Activated CD8-positive, alpha-beta T cell treated with anti-CD3 and anti-CD28 coated beads, Interleukin-2, amount 10 ng/mL, durations not matched to agents 7 days and 5 days (primary cell): ENCODE data around the gene ZNF599. TPM values are rescaled to one million over a fixed set of nuclear protein-coding genes. Genes with fewer than 3 reads are reported as not detected.

ENCODE experiments used
- ATAC-seq: fragments of 150-1000 bp; cut with Tn5 transposase; one replicate; pipeline ENCODE4 v1.10.0; 2021; ENCODE audit warnings: moderate library complexity
- CTCF ChIA-PET: fragments of 350-600 bp; sonication (Branson Sonifier 250); formaldehyde crosslinking; loops from one replicate; lab custom pipeline; 2021; ENCODE audit warnings: antibody characterized with exemption; lab: Charles Lee
- POLR2A ChIA-PET: fragments of 350-600 bp; sonication (Branson Sonifier 250); formaldehyde crosslinking; loops from one replicate; lab custom pipeline; 2021; ENCODE audit warnings: antibody characterized with exemption; lab: Charles Lee
- DNase-seq: peaks from one replicate; pipeline ENCODE4 v3.0.0-alpha.2; 2020
- H3K27ac Mint-ChIP-seq: one replicate; pipeline ENCODE4 v1.8.0; 2021; ENCODE audit warnings: mild to moderate bottlenecking, mixed read lengths
- H3K27me3 Mint-ChIP-seq: one replicate; pipeline ENCODE4 v1.8.0; 2021; ENCODE audit warnings: low read depth, mixed read lengths
- H3K36me3 Mint-ChIP-seq: one replicate; pipeline ENCODE4 v1.8.0; 2021; ENCODE audit warnings: low read depth, mixed read lengths
- H3K4me1 Mint-ChIP-seq: one replicate; pipeline ENCODE4 v1.8.0; 2021; ENCODE audit warnings: low read depth, mixed read lengths
- H3K4me3 Mint-ChIP-seq: one replicate; pipeline ENCODE4 v1.8.0; 2021; ENCODE audit warnings: mild to moderate bottlenecking, mixed read lengths
- H3K9me3 Mint-ChIP-seq: one replicate; pipeline ENCODE4 v1.8.0; 2022; ENCODE audit warnings: mixed read lengths; ENCODE audit not compliant: insufficient read depth
- total RNA-seq, 2 experiments: library from RNA; stranded (reverse); gene quantifications; one replicate each; pipeline ENCODE4 v1.2.3, GENCODE V29; 2021

ZNF599 gene
- total RNA-seq, 2 experiments from 2014 or later: 4.9 to 5.0 TPM

DNA sequence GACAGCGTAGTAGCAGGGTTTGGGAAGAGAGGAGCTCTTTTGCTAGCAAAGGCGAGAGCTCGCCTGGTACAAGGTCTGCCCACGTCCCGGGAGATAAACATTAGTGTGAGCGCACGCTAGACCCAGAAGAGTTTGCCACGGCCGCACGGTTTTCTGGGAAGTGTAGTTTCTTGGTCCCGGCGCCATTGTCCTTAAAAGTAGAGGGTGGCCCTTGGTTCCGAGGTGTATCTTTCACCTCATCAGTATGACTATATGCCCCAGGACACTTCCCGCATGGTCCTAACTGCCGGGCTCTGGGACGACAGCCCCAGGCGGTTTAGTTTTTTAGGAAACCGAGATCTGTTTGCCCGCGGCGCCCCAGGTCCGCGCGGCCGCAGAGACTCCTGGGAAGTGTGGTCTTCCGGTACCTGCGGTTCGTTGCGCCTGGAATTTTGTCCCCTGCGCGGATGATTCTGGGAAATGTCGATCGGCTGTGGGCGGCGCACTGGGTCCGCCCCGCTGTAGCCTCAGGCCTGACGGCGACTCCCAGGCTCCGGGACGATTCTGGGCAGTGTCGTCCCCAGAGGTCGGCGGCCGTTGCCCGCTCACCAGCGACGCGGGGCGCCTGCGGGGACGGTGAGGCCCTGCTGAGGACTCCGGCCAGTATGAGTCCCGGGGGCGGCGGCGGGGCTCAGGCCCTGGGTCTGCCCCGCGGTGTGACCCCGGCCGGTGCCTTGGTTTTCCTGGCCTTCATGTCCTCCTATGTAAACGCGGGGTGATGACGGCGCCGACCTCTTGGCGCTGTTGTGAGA, 39.1 kb downstream of the ZNF599 start, which contains the start of gene ZNF181:
Gene ZNF181 (plus strand): TSS at position 498 of the 791 bp plus-strand sequence. CDS start 795 bp downstream, outside the sequence.
- Mint-ChIP-seq H3K4me3 (peak within 1 kb of the TSS; percentile 78), H3K4me1 (peaks cover 22% of the 10 kb centered on the region), H3K27me3 (no peaks in the 10 kb centered on the region), H3K9me3 (peaks cover 4% of the 10 kb centered on the region), H3K27ac (peak within 1 kb of the TSS; percentile 87), H3K36me3 (peaks cover 22% of the 10 kb centered on the region)
- CTCF ChIA-PET: interaction anchor here (0.6 to 1.9 kb wide), 4 partner anchors 33 to 280 kb away, joined by 3 to 4 read pairs (median 3); partner anchors contain the start of gene ZNF302
- DNase-seq: peak; percentile 90
- POLR2A ChIA-PET: interaction anchor here (0.5 to 1.0 kb wide), 4 partner anchors 39 to 61 kb away, joined by 3 to 4 read pairs (median 3); partner anchors contain the start of genes ZNF302 and ZNF599
- peak; percentile 91 for ATAC-seq

DNA sequence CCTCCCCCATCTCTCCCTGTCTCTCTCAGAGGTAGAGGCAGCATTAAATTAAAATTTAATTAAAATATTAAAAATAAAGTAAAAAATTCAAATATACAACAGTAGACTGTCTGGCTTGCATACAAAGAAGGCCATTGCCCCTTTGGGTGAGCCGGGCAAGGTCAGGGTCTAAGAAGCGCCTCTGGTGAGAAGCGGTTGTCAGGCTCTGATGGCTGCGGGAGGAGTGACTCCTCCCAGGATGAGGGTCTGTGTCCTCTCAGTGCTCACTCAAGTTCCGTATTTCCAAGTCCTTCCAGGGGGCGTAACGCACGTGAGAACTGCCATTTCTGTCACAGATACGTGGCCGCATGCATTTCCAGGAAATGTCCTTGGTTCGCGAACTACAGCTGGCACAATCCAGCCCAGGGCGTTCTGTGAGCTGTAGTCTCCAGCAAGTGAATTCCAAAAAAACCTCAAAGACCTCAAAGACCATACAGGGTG, 39.7 kb downstream of the ZNF599 start:
- no peak for DNase-seq
- H3K27ac Mint-ChIP-seq: peak overlapping the region; percentile 87
- ATAC-seq: no peak
- H3K4me3 Mint-ChIP-seq: peak overlapping the region; percentile 78
- ChIA-PET POLR2A (interaction anchor here (0.5 to 1.0 kb wide), 3 partner anchors 39 to 60 kb away, joined by 3 to 4 read pairs (median 3); partner anchors contain the start of genes ZNF302 and ZNF599), CTCF (interaction anchor here (0.9 to 1.9 kb wide), 3 partner anchors 33 to 281 kb away, joined by 3 to 4 read pairs (median 3); no protein-coding TSS in a partner anchor)
- no peaks in the 10 kb centered on the region for H3K27me3 Mint-ChIP-seq
- H3K4me1 Mint-ChIP-seq: peaks cover 22% of the 10 kb centered on the region
- H3K36me3 Mint-ChIP-seq: peaks cover 18% of the 10 kb centered on the region
- peaks cover 4% of the 10 kb centered on the region for H3K9me3 Mint-ChIP-seq

DNA sequence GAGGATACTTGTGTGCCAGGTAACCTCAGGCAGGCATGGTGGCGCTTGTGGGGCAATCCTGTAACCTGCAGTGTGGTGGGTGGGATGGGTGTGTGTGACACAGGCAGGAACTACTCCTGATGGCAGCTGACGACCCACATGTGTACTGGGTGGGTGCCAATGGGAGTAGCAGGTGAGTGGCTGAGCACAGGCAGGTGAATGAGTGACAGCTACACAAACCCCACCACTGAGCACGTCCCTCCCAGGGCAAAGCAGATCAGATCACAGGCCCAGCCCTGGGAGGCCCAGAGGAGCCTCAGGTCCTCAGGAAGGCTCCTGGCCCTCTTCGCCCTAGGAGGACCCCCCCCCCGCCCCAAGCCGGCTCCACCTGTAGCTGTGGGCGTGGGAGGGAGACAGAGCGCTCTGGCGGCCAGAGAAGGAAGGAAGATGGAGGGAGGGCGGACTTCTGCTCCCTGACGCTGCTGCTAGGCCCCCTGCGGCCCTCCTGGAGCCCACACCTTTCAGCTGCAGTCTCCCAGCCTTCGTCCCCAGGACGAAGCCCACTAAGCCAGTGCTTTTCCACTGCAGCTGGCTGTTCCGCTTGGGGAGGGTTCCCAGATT, 40.3 kb downstream of the ZNF599 start:
- DNase-seq (no peak), ATAC-seq (no peak)
- Mint-ChIP-seq H3K27ac (no peak overlapping the region), H3K27me3 (no peaks in the 10 kb centered on the region), H3K4me1 (peaks cover 22% of the 10 kb centered on the region), H3K9me3 (no peaks in the 10 kb centered on the region), H3K36me3 (peaks cover 15% of the 10 kb centered on the region), H3K4me3 (peak overlapping the region; percentile 37)
- POLR2A ChIA-PET: no interaction called here
- CTCF ChIA-PET: interaction anchor here (0.9 kb wide), 1 partner anchor 34 kb away, joined by 3 read pairs; no protein-coding TSS in a partner anchor

DNA sequence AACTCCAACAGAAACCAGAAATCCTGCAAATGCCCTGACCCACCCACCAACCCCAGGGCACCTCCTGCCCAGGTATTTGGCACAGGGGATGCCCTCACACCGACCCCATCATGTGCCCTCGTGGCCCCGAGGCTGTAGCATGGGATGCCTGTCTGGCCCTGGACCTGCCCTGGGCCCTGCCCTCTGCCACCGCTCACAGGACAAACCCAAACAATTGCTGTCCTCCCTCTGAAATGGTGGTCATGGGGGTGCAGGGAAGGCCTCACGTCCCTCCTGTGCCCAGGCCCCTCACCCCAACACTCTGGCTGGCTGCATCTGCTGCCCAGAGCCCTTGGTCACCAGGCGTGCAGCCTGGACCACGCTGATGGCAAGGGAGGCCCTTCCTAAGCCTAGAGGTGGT, 41.1 kb downstream of the ZNF599 start:
- Mint-ChIP-seq H3K4me1 (peaks cover 22% of the 10 kb centered on the region), H3K4me3 (no peak overlapping the region), H3K27me3 (no peaks in the 10 kb centered on the region), H3K36me3 (peaks cover 14% of the 10 kb centered on the region), H3K9me3 (no peaks in the 10 kb centered on the region), H3K27ac (no peak overlapping the region)
- ChIA-PET CTCF (no interaction called here), POLR2A (no interaction called here)
- ATAC-seq: no peak
- DNase-seq: no peak

DNA sequence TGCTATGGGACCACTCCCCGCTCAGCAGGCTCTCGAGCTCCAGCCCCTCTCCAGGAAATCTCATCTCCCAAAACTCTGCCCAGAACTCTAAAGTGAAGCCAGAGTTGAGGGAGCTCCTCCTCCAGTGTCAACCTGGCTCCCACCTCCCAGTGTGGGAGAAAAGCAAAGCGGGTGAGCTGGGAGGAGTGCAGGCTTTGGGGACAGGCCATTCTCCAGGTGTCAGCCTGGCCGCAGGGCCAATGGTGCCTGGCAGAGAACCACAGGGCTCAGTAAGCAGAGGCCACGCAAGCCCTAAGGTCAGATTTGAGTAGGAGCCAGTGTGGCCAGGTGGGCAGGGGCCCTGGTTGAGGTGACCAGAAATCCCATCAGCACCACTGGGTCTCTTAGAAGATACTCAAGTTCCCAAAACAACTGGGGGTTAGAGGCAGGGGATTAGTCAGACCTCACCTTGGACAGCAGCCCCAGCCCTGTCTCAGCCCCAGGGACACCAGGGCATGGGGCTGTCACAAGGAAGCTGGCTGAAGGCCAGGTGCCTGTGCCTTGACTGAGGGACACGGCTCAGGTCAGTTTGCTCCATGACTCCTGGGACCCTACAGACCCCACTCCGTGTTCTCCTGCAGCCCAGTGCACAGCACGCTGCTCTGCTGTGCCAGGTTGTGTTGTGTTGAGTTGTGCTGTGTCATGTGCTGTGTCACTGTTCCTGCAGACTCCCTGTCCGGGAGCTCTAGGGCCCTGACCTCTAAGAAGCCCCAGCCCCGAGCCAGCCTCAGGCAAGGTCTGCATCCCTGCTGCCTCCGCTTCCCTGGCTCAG, 41.8 kb downstream of the ZNF599 start:
- Mint-ChIP-seq H3K9me3 (no peaks in the 10 kb centered on the region), H3K27ac (no peak overlapping the region), H3K4me1 (peaks cover 22% of the 10 kb centered on the region), H3K27me3 (no peaks in the 10 kb centered on the region), H3K36me3 (peaks cover 9% of the 10 kb centered on the region), H3K4me3 (no peak overlapping the region)
- DNase-seq (no peak), ATAC-seq (no peak)
- POLR2A ChIA-PET: no interaction called here
- CTCF ChIA-PET: interaction anchor here (1.5 kb wide), 1 partner anchor 18 kb away, joined by 4 read pairs; no protein-coding TSS in a partner anchor

DNA sequence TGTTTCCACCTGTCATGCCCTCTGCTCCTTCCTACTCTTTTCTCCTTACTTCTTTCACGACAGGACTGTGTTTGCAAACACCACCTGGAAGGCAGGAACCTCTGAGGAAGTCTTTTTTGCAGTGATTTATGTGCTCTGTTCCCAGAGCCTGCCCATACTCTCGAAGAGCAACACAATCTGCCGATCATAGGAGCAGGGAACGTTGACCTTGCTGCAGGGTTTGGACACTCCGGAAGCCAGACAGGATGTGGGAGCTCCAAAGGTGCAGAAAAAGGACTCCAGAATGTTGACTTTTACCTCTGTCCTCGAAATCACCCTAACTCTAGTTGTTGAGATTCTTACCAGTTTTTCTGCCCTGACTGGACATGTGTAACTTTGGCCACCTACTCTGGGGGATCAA, 47.6 kb downstream of the ZNF599 start:
- Mint-ChIP-seq H3K9me3 (no peaks in the 10 kb centered on the region), H3K4me3 (no peak overlapping the region), H3K4me1 (no peaks in the 10 kb centered on the region), H3K27me3 (peaks cover 10% of the 10 kb centered on the region), H3K27ac (no peak overlapping the region), H3K36me3 (no peaks in the 10 kb centered on the region)
- DNase-seq: no peak
- no peak for ATAC-seq
- ChIA-PET CTCF (no interaction called here), POLR2A (no interaction called here)

DNA sequence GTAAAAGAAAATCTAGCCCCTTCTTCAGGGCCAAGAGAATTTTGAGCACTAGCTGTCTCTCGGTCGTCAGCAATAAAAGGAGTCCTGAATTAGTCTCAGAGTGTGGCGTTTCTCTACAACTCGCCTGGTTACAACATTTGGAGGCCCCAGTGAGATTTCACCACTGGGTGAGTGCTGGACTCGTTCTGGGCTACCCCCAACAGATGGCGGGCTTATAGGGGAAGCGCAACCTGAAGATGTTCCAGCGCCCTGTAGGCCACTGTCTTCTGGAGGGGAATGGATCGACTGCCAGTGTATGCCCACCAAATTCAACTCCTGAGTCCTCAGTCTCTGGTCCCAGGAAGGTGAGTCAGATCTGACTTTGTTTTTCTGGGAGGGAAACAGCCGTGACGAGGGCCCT, 50.7 kb downstream of the ZNF599 start:
- POLR2A ChIA-PET: no interaction called here
- CTCF ChIA-PET: no interaction called here

DNA sequence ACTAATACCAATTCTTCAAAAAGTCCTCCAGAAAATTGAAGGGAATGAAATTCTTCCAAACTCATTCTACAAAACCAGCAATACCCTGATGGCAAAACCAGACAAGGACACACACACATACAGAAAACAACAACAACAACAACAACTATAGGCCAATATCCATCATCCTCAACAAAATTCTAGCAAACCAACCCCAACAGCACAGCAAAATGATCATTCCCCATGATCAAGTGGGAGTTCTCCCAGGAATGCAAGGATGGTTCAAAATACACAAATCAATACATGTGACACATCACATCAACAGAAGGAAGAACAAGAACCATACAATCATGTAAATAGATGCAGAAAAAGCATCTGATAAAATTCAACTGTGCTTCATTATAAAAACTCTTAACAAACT, 57.7 kb downstream of the ZNF599 start:
- ChIA-PET POLR2A (no interaction called here), CTCF (interaction anchor here (1.0 to 1.4 kb wide), 2 partner anchors 24 to 76 kb away, joined by 3 read pairs; no protein-coding TSS in a partner anchor)
- H3K4me1 Mint-ChIP-seq: no peaks in the 10 kb centered on the region
- peaks cover 26% of the 10 kb centered on the region for H3K9me3 Mint-ChIP-seq
- ATAC-seq (no peak), DNase-seq (no peak)
- H3K4me3 Mint-ChIP-seq: no peak overlapping the region
- H3K27me3 Mint-ChIP-seq: peaks cover 11% of the 10 kb centered on the region
- H3K36me3 Mint-ChIP-seq: peaks cover 9% of the 10 kb centered on the region
- no peak overlapping the region for H3K27ac Mint-ChIP-seq

More for the DNA sequence above, 50.7 kb downstream of the ZNF599 start:
- no peaks in the 10 kb centered on the region for H3K9me3 Mint-ChIP-seq
- peaks cover 14% of the 10 kb centered on the region for H3K27me3 Mint-ChIP-seq
- ATAC-seq (no peak), DNase-seq (no peak)
- H3K4me1 Mint-ChIP-seq: no peaks in the 10 kb centered on the region
- no peak overlapping the region for H3K4me3 Mint-ChIP-seq
- no peaks in the 10 kb centered on the region for H3K36me3 Mint-ChIP-seq
- H3K27ac Mint-ChIP-seq: no peak overlapping the region

DNA sequence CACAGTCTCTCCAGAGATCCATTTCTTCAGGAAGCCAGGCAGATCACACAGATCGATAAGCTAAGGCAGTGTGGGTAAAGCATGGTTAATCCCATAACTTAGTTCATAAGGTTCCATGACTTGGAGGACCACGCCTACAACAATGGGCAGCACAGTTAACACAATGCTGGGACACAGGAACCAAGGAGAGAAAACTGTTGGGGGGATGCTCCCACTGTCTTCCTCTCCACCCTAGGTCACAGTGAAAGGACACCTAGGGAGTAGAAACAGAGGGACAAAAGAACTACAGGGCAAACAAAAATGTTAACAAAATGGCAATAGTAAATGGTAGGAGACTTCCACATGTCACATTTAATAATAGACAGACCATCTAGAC, 59.8 kb downstream of the ZNF599 start:
- DNase-seq: no peak
- Mint-ChIP-seq H3K9me3 (peaks cover 26% of the 10 kb centered on the region), H3K27ac (no peak overlapping the region), H3K4me1 (no peaks in the 10 kb centered on the region), H3K36me3 (peaks cover 9% of the 10 kb centered on the region), H3K27me3 (peaks cover 11% of the 10 kb centered on the region), H3K4me3 (no peak overlapping the region)
- POLR2A ChIA-PET: no interaction called here
- ATAC-seq: no peak
- CTCF ChIA-PET: interaction anchor here (1.0 to 6.8 kb wide), 3 partner anchors 17 to 73 kb away, joined by 3 to 60 read pairs (median 4); no protein-coding TSS in a partner anchor

DNA sequence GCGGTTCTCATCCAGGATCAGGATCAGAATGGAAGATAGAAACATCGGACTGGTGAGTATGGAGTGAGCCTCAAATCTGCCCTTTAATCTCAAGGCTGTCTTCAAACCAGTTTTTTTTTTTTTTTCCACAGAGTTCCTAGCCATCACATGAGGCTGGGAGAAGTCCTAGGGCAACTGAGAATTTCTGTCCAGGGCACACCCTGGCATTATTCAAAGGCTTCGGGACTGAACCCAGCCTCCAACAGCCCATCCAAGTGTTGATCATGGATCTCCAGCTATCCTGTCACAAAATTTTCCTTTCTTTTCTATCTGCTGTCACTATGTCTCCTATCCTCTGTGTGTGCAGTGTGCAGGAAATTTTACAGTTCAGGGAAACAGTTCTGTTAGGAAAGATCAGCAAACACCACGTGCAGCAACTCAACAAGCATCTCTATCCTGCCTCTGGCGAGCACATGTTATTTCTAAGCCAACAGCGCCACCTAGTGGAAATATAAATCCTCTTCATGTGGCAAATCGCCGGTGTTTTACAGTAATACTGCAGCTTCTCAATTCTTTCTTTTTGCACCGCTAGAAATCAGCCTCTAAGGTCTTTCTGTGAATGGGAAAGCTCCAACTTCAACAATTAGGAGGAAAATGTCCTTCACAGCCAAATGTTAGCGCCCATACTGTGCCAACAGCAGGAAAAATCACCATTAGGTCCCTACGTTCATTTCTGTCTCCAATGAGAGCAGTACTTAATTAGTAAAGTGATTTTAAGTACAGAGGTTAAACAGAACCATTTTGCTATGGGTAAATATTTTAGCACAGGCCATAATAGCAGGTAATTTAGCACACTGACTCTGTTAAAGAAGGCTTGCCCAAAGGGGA, 60.4 kb downstream of the ZNF599 start:
- Mint-ChIP-seq H3K27me3 (peaks cover 11% of the 10 kb centered on the region), H3K27ac (no peak overlapping the region), H3K4me1 (no peaks in the 10 kb centered on the region), H3K36me3 (peaks cover 9% of the 10 kb centered on the region), H3K4me3 (no peak overlapping the region), H3K9me3 (peaks cover 26% of the 10 kb centered on the region)
- ATAC-seq (peak; percentile 63), DNase-seq (peak; percentile 74)
- CTCF ChIA-PET: interaction anchor here (1.0 to 6.8 kb wide), 3 partner anchors 18 to 72 kb away, joined by 3 to 60 read pairs (median 4); no protein-coding TSS in a partner anchor
- POLR2A ChIA-PET: no interaction called here
